Stimulated activated CD8-positive, alpha-beta memory T cell treated with anti-CD3 and anti-CD28 coated beads, Interleukin-4, amount 100 ng/mL, for 1 hour (primary cell): ENCODE results near the gene CCDC184.
"Not testable (repeated sequence)": the region's sequence is repeated elsewhere in the genome, so short reads cannot be mapped to it uniquely, and the experiment has no call there.

Experiments used
- DNase-seq, 2 donors: peaks; one replicate each; pipeline ENCODE4 v3.0.0-alpha.2; 2020; ENCODE audit warnings: low read depth in 2 of 2, low spot score in 1 of 2

Gene CCDC184

GRCh38 chr12:48201516-48201915 is 18.1 kb downstream of the CCDC184 start:
- DNase-seq = no peak

GRCh38 chr12:48202766-48203165 is 19.3 kb downstream of the CCDC184 start:
- no peak for DNase-seq

- no peak for DNase-seq
These were observed 19.7 kb downstream of the CCDC184 start, which contains the start of gene OR10AD1 for GRCh38 chr12:48203192-48203591. Gene OR10AD1, minus strand, starts transcription at chr12:48203292. Its CDS starts 0 bp downstream, at chr12:48203292.

- not testable (repeated sequence) for DNase-seq
These were observed 26.1 kb downstream of the CCDC184 start for GRCh38 chr12:48209495-48209894.

- DNase-seq = no peak
These were observed 33.3 kb downstream of the CCDC184 start for GRCh38 chr12:48216785-48217184.

GRCh38 chr12:48219631-48220030 is 36.2 kb downstream of the CCDC184 start:
- DNase-seq = no peak

GRCh38 chr12:48220701-48221100 is 37.3 kb downstream of the CCDC184 start:
- DNase-seq = no peak

GRCh38 chr12:48221645-48222044 is 38.2 kb downstream of the CCDC184 start:
- no peak for DNase-seq

GRCh38 chr12:48224533-48224932 is 41.1 kb downstream of the CCDC184 start:
- not testable (repeated sequence) for DNase-seq

GRCh38 chr12:48231169-48231958 is 47.9 kb downstream of the CCDC184 start:
- DNase-seq = not testable (repeated sequence)
